Neural progenitor cell (in vitro differentiated cells): ENCODE measurements around the gene ALDH1A3. TPM values are rescaled to one million over a fixed set of nuclear protein-coding genes. Genes with fewer than 3 reads are reported as not detected.

Experiments
- DNase-seq: peaks from one replicate; pipeline ENCODE4 v3.0.0-alpha.2; 2016; ENCODE audit warnings: low spot score
- H2AFZ ChIP-seq: fragments of 200-600 bp; sonication (generic); replicated peaks from 2 replicates; pipeline ENCODE4 v1.6.1; 2016; ENCODE audit warnings: antibody characterized with exemption
- H3F3A ChIP-seq: fragments of 200-600 bp; sonication (generic); 2 replicates; pipeline ENCODE4 v1.6.1; 2016; ENCODE audit warnings: antibody characterized with exemption, low read depth
- H3K27ac ChIP-seq: fragments of 200-600 bp; sonication (generic); 2 replicates; pipeline ENCODE4 v1.5.1; 2016; ENCODE audit warnings: mild to moderate bottlenecking
- H3K27me3 ChIP-seq: fragments of 200-600 bp; sonication (generic); 2 replicates; pipeline ENCODE4 v1.6.1; 2016; ENCODE audit warnings: mild to moderate bottlenecking, moderate library complexity
- H3K36me3 ChIP-seq: fragments of 200-600 bp; sonication (generic); 2 replicates; pipeline ENCODE4 v1.5.1; 2016
- H3K4me1 ChIP-seq: fragments of 200-600 bp; sonication (generic); 2 replicates; pipeline ENCODE4 v1.6.1; 2016; ENCODE audit warnings: mixed run types
- H3K4me2 ChIP-seq: fragments of 200-600 bp; sonication (generic); 2 replicates; pipeline ENCODE4 v1.6.1; 2016
- H3K4me3 ChIP-seq: fragments of 200-600 bp; sonication (generic); 2 replicates; pipeline ENCODE4 v1.5.1; 2016
- H3K79me2 ChIP-seq: fragments of 200-600 bp; sonication (generic); 2 replicates; pipeline ENCODE4 v1.6.1; 2016; ENCODE audit warnings: low read depth
- H3K9ac ChIP-seq: fragments of 200-600 bp; sonication (generic); 2 replicates; pipeline ENCODE4 v1.6.1; 2016
- H3K9me3 ChIP-seq: fragments of 200-600 bp; sonication (generic); 2 replicates; pipeline ENCODE4 v1.5.1; 2016; ENCODE audit warnings: low read depth
- H4K20me1 ChIP-seq: fragments of 200-600 bp; sonication (generic); 2 replicates; pipeline ENCODE4 v1.6.1; 2016; ENCODE audit warnings: low read depth
- H3K27ac Mint-ChIP-seq: 3 replicates; pipeline ENCODE4 v1.8.0; 2021; ENCODE audit warnings: mixed read lengths
- H3K27me3 Mint-ChIP-seq: 2 replicates; pipeline ENCODE4 v1.8.0; 2022; ENCODE audit warnings: low read depth, mild to moderate bottlenecking, inconsistent platforms, moderate library complexity, mixed read lengths; ENCODE audit not compliant: insufficient read depth
- H3K36me3 Mint-ChIP-seq: 3 replicates; pipeline ENCODE4 v1.8.0; 2021; ENCODE audit warnings: mixed read lengths
- H3K4me1 Mint-ChIP-seq: 3 replicates; pipeline ENCODE4 v1.8.0; 2021; ENCODE audit warnings: mixed read lengths
- H3K4me3 Mint-ChIP-seq: 3 replicates; pipeline ENCODE4 v1.8.0; 2021; ENCODE audit warnings: mild to moderate bottlenecking, moderate library complexity, mixed read lengths
- H3K9me3 Mint-ChIP-seq: 3 replicates; pipeline ENCODE4 v1.8.0; 2020; ENCODE audit warnings: mixed read lengths
- CTCF ChIP-seq: fragments of 200-600 bp; sonication (generic); IDR thresholded peaks from 2 replicates; pipeline ENCODE4 v1.5.1; 2017; ENCODE audit warnings: antibody characterized with exemption, mild to moderate bottlenecking
- EZH2 ChIP-seq: fragments of 200-600 bp; sonication (generic); IDR thresholded peaks from 2 replicates; pipeline ENCODE4 v1.6.1; 2017; ENCODE audit warnings: antibody characterized with exemption, mild to moderate bottlenecking, moderate library complexity
- EZH2phosphoT487 ChIP-seq: fragments of 200-600 bp; sonication (generic); IDR thresholded peaks from 2 replicates; pipeline ENCODE4 v1.6.1; 2017; ENCODE audit warnings: antibody characterized with exemption
- total RNA-seq: library from RNA; depleted of rRNA; stranded (reverse); fragments of >200 nt; gene quantifications from 2 replicates; pipeline ENCODE4 v1.2.3, GENCODE V29; 2015; ENCODE audit warnings: low replicate concordance

The ALDH1A3 gene
- total RNA-seq, 1 donor from 2014 or later: 0.80 TPM

- no peaks in the 10 kb centered on the region for H3K27me3 Mint-ChIP-seq
- no peaks in the 10 kb centered on the region for H3K9me3 ChIP-seq
- no peaks in the 10 kb centered on the region for H4K20me1 ChIP-seq
- TF ChIP-seq EZH2 (no peak), CTCF (no peak), EZH2phosphoT487 (no peak)
- no peak overlapping the region for H3K4me3 Mint-ChIP-seq
- H3K36me3 ChIP-seq: no peaks in the 10 kb centered on the region
- no peak overlapping the region for H3K9ac ChIP-seq
- H3K27ac Mint-ChIP-seq: no peak overlapping the region
- H2AFZ ChIP-seq: no peak overlapping the region
- H3K36me3 Mint-ChIP-seq: no peaks in the 10 kb centered on the region
- H3K79me2 ChIP-seq: no peaks in the 10 kb centered on the region
- H3K4me2 ChIP-seq: no peak overlapping the region
- no peaks in the 10 kb centered on the region for H3K4me1 ChIP-seq
- H3K4me1 Mint-ChIP-seq: peaks cover 9% of the 10 kb centered on the region
- H3K4me3 ChIP-seq: no peak overlapping the region
- no peak for DNase-seq
- no peaks in the 10 kb centered on the region for H3F3A ChIP-seq
- no peaks in the 10 kb centered on the region for H3K27me3 ChIP-seq
- no peak overlapping the region for H3K27ac ChIP-seq
- H3K9me3 Mint-ChIP-seq: no peaks in the 10 kb centered on the region
Measured at GRCh38 chr15:100948430-100948762, 68.8 kb downstream of the ALDH1A3 start.

- Histone ChIP-seq H3K9ac (no peak overlapping the region), H3K4me2 (no peak overlapping the region), H3K27me3 (no peaks in the 10 kb centered on the region), H2AFZ (no peak overlapping the region), H3K4me3 (no peak overlapping the region), H3K27ac (no peak overlapping the region), H3K79me2 (no peaks in the 10 kb centered on the region), H3K4me1 (no peaks in the 10 kb centered on the region), H4K20me1 (no peaks in the 10 kb centered on the region), H3K36me3 (no peaks in the 10 kb centered on the region), H3K9me3 (no peaks in the 10 kb centered on the region), H3F3A (no peaks in the 10 kb centered on the region)
- H3K4me3 Mint-ChIP-seq: no peak overlapping the region
- no peak for DNase-seq
- TF ChIP-seq CTCF: no peak
- no peak for TF ChIP-seq EZH2
- no peak for TF ChIP-seq EZH2phosphoT487
- H3K27ac Mint-ChIP-seq: no peak overlapping the region
- no peaks in the 10 kb centered on the region for H3K27me3 Mint-ChIP-seq
- no peaks in the 10 kb centered on the region for H3K36me3 Mint-ChIP-seq
- H3K4me1 Mint-ChIP-seq: peaks cover 9% of the 10 kb centered on the region
- H3K9me3 Mint-ChIP-seq: no peaks in the 10 kb centered on the region
Measured at GRCh38 chr15:100949691-100950090, 70.1 kb downstream of the ALDH1A3 start.

- H3K4me1 ChIP-seq: no peaks in the 10 kb centered on the region
- H3K36me3 ChIP-seq: no peaks in the 10 kb centered on the region
- H3K9ac ChIP-seq: no peak overlapping the region
- no peaks in the 10 kb centered on the region for H3K27me3 ChIP-seq
- no peaks in the 10 kb centered on the region for H4K20me1 ChIP-seq
- no peak overlapping the region for H3K27ac ChIP-seq
- H3K4me3 Mint-ChIP-seq: no peak overlapping the region
- H2AFZ ChIP-seq: no peak overlapping the region
- H3K27ac Mint-ChIP-seq: no peak overlapping the region
- H3K27me3 Mint-ChIP-seq: no peaks in the 10 kb centered on the region
- no peaks in the 10 kb centered on the region for H3F3A ChIP-seq
- peaks cover 9% of the 10 kb centered on the region for H3K4me1 Mint-ChIP-seq
- H3K9me3 Mint-ChIP-seq: no peaks in the 10 kb centered on the region
- no peaks in the 10 kb centered on the region for H3K9me3 ChIP-seq
- no peaks in the 10 kb centered on the region for H3K36me3 Mint-ChIP-seq
- no peak overlapping the region for H3K4me2 ChIP-seq
- H3K79me2 ChIP-seq: no peaks in the 10 kb centered on the region
- H3K4me3 ChIP-seq: no peak overlapping the region
- TF ChIP-seq EZH2: no peak
- TF ChIP-seq EZH2phosphoT487: no peak
- TF ChIP-seq CTCF: no peak
- DNase-seq: no peak
Measured at GRCh38 chr15:100951965-100952364, 72.3 kb downstream of the ALDH1A3 start.

DNA sequence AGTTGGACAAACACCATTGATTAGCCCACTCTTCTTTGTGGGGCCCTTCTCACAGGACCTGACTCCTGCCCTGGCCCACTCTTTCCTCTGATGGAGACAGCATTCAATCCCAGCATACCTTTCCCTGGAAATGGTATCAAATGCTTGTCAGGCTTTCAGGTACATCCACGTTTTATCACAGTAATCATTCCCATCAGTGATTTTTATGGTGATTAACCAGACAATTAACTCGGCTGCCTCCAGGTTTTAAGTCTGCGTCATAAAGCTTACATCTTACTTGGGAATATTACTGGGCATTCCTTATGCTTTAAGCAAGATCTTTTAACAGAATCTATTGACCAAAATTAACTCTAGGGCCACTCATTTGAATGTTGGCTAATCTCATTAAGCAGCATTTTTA, 72.9 kb downstream of the ALDH1A3 start:
- DNase-seq: no peak
- H3F3A ChIP-seq: no peaks in the 10 kb centered on the region
- no peaks in the 10 kb centered on the region for H3K36me3 ChIP-seq
- no peak overlapping the region for H3K4me3 ChIP-seq
- no peak overlapping the region for H3K27ac ChIP-seq
- Mint-ChIP-seq H3K4me1 (peaks cover 8% of the 10 kb centered on the region), H3K27me3 (no peaks in the 10 kb centered on the region), H3K9me3 (no peaks in the 10 kb centered on the region), H3K27ac (no peak overlapping the region), H3K4me3 (no peak overlapping the region), H3K36me3 (no peaks in the 10 kb centered on the region)
- no peaks in the 10 kb centered on the region for H3K9me3 ChIP-seq
- no peak overlapping the region for H3K4me2 ChIP-seq
- TF ChIP-seq EZH2phosphoT487 (no peak), CTCF (no peak), EZH2 (no peak)
- H3K4me1 ChIP-seq: no peaks in the 10 kb centered on the region
- H4K20me1 ChIP-seq: no peaks in the 10 kb centered on the region
- no peak overlapping the region for H3K9ac ChIP-seq
- no peaks in the 10 kb centered on the region for H3K79me2 ChIP-seq
- no peak overlapping the region for H2AFZ ChIP-seq
- H3K27me3 ChIP-seq: no peaks in the 10 kb centered on the region
